ENCODE measurements around the gene FSHR.

DNA sequence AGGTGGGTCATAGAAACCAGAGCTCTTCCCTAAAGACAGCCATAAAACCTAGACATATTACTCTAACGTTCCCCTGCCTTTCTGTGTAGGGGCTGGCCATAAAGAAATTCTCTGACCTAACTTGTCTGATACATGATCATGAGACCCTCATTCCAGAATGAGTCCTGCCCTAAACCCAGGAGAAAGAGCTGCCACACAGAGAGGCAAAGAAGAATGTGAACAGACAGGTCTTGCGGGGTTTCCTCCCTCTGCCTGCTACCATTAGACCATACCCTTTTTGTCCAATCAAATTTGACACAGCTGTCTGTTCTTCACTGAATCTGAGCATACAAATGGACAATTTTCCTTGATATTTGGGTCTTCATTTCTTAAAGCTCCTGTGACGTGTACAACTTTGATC, 200.0 kb downstream of the FSHR start:
- TF ChIP-seq, protein P1, sequence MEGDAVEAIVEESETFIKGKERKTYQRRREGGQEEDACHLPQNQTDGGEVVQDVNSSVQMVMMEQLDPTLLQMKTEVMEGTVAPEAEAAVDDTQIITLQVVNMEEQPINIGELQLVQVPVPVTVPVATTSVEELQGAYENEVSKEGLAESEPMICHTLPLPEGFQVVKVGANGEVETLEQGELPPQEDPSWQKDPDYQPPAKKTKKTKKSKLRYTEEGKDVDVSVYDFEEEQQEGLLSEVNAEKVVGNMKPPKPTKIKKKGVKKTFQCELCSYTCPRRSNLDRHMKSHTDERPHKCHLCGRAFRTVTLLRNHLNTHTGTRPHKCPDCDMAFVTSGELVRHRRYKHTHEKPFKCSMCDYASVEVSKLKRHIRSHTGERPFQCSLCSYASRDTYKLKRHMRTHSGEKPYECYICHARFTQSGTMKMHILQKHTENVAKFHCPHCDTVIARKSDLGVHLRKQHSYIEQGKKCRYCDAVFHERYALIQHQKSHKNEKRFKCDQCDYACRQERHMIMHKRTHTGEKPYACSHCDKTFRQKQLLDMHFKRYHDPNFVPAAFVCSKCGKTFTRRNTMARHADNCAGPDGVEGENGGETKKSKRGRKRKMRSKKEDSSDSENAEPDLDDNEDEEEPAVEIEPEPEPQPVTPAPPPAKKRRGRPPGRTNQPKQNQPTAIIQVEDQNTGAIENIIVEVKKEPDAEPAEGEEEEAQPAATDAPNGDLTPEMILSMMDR (IDR thresholded peaks at IDR 0.05) = no peak
- no peak for TF ChIP-seq POLR2A (IDR thresholded peaks at IDR 0.05)

All from lower leg skin (tissue), 3 donors.